HepG2 (cell line): ENCODE data around the gene CAMK2G. TPM values are rescaled to one million over a fixed set of nuclear protein-coding genes. Genes with fewer than 3 reads are reported as not detected.
A peak's percentile ranks its signal among the peaks of the same experiment; 100 is the strongest.

Experiments
- CCDC6 ChIP-seq: sonication (generic); formaldehyde crosslinking; IDR thresholded peaks from 2 replicates; pipeline ENCODE4 v1.8.1; 2022; ENCODE audit warnings: mild to moderate bottlenecking, missing genetic modification reagents, moderate library complexity
- ELF3 ChIP-seq: IDR thresholded peaks from 2 replicates; pipeline ENCODE4 v1.6.1; 2016; ENCODE audit warnings: missing genetic modification reagents, missing compliant biosample characterization
- FOXO1 ChIP-seq: sonication (generic); formaldehyde crosslinking; IDR thresholded peaks from 2 replicates; pipeline ENCODE4 v1.4.0; 2020; ENCODE audit warnings: missing genetic modification reagents
- GATAD1 ChIP-seq: IDR thresholded peaks from 2 replicates; pipeline ENCODE4 v1.6.1; 2016; ENCODE audit warnings: missing genetic modification reagents, missing compliant biosample characterization
- IRX3 ChIP-seq: sonication (generic); formaldehyde crosslinking; IDR thresholded peaks from 2 replicates; pipeline ENCODE4 v1.8.1; 2023; ENCODE audit warnings: mild to moderate bottlenecking, low read depth, missing genetic modification reagents, borderline replicate concordance
- MEIS1 ChIP-seq: sonication (generic); formaldehyde crosslinking; IDR thresholded peaks from 2 replicates; pipeline ENCODE4 v1.9.0; 2021; ENCODE audit warnings: mild to moderate bottlenecking, missing genetic modification reagents, moderate library complexity, borderline replicate concordance
- MEIS2 ChIP-seq: sonication (generic); formaldehyde crosslinking; IDR thresholded peaks from 2 replicates; pipeline ENCODE4 v1.9.0; 2021; ENCODE audit warnings: mild to moderate bottlenecking, missing genetic modification reagents
- SP5 ChIP-seq: IDR thresholded peaks from 2 replicates; pipeline ENCODE4 v1.6.1; 2016; ENCODE audit warnings: low read depth, borderline replicate concordance
- ZNF224 ChIP-seq: sonication (generic); formaldehyde crosslinking; IDR thresholded peaks from 2 replicates; pipeline ENCODE4 v1.5.0; 2020; ENCODE audit warnings: mild to moderate bottlenecking, missing genetic modification reagents
- ZNF331 ChIP-seq: sonication (generic); formaldehyde crosslinking; IDR thresholded peaks from 2 replicates; pipeline ENCODE4 v1.4.0; 2020; ENCODE audit warnings: missing genetic modification reagents
- ZNF720 ChIP-seq: sonication (generic); formaldehyde crosslinking; IDR thresholded peaks from 2 replicates; pipeline ENCODE4 v1.4.0; 2020; ENCODE audit warnings: missing genetic modification reagents
- ZNF878 ChIP-seq: sonication (generic); formaldehyde crosslinking; IDR thresholded peaks from 2 replicates; pipeline ENCODE4 v1.8.1; 2023; ENCODE audit warnings: mild to moderate bottlenecking, missing genetic modification reagents, moderate library complexity
- ZSCAN21 ChIP-seq: sonication (generic); formaldehyde crosslinking; IDR thresholded peaks from 2 replicates; pipeline ENCODE4 v1.8.0; 2022; ENCODE audit warnings: mild to moderate bottlenecking, missing genetic modification reagents, moderate library complexity, borderline replicate concordance
- polyA plus RNA-seq, 8 experiments: library from polyadenylated mRNA; depleted of rRNA in 3 of 8; stranded (reverse) in 7 of 8; unstranded in 1 of 8; fragments of >200 nt; fragmentation: Illumina TruSeq in 4 of 8; extraction: Trizol in 4 of 8; gene quantifications; 2 replicates each; pipeline versions ENCODE4 v1.2.1 to v1.2.3, GENCODE V29; 2011 to 2016; ENCODE audit warnings: low read depth in 4 of 8, missing spikeins in 1 of 8, mixed read lengths in 1 of 8; ENCODE audit not compliant: insufficient read depth in 1 of 8
- total RNA-seq, 5 experiments: library from RNA; depleted of rRNA; stranded (reverse); fragments of >200 nt; fragmentation: Illumina TruSeq; extraction: Trizol; gene quantifications; 2 replicates each; pipeline ENCODE4 v1.2.3, GENCODE V29; 2016; ENCODE audit warnings: low read depth in 1 of 5
- TF ChIP-seq, protein P1 (sequence below): sonication (generic); formaldehyde crosslinking; IDR thresholded peaks from 2 replicates; pipeline ENCODE4 v1.4.0; 2020; ENCODE audit warnings: low read depth, missing genetic modification reagents
- TF ChIP-seq, protein P2 (sequence below): IDR thresholded peaks from 2 replicates; pipeline ENCODE4 v1.4.0; 2020; ENCODE audit warnings: mild to moderate bottlenecking, missing genetic modification reagents
- TF ChIP-seq, protein P3 (sequence below): sonication (generic); formaldehyde crosslinking; IDR thresholded peaks from 2 replicates; pipeline ENCODE4 v1.8.1; 2023; ENCODE audit warnings: mild to moderate bottlenecking, moderate library complexity, missing genetic modification reagents
- TF ChIP-seq, protein P4 (sequence below): IDR thresholded peaks from 2 replicates; pipeline ENCODE4 v1.6.1; 2012; ENCODE audit warnings: low read depth, low read length, improper control_type of control experiment
- TF ChIP-seq, protein P5 (sequence below): sonication (generic); formaldehyde crosslinking; IDR thresholded peaks from 2 replicates; pipeline ENCODE4 v1.5.0; 2020; ENCODE audit warnings: missing genetic modification reagents

Gene CAMK2G
- total and polyA plus RNA-seq, 2 of the 13 experiments (the other 11 are each of a cell fraction or from before 2014, with no cell fraction given), result 15.9 to 18.8 TPM

DNA sequence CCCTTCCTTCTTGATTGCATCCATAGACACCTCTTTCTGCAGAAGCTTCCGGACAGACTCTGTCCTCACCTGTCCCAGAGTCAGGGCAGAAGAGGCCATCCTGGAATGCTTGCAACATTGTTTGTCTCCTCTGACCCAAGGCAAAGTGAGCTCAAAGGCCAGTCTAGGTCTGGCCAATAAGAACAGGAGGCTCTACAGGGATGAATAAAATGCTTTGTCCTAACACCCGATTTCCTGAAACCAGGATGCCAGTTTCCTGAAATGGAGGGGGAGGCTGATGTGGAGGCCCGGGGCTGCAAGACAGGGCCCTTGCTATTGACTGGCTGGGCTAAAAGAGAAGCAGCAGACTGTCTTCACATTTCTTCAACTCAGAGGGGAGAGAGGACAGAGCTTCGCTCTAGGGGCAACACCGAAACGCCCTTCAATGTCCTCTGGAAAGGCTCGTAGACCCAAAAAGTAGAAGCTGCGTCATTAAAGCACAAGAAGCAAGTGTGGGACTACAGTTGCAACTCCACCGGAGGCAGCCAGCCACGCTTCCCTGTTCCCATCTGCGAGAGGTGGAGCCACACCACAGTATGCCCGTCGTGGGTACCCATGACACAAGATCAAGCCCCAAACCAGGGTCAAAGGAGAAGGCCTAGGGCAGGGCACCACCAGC, 33.8 kb downstream of the CAMK2G start (continued):
- no peak for TF ChIP-seq ZNF224 (CRISPR knock-in tag)
- TF ChIP-seq GATAD1 (CRISPR knock-in tag), result peak; percentile 54; the same call in 1 of the 2 replicates
- TF ChIP-seq ELF3 (CRISPR knock-in tag), result peak; percentile 97
- TF ChIP-seq ZNF720 (CRISPR knock-in tag), result no peak
- TF ChIP-seq, protein P1, sequence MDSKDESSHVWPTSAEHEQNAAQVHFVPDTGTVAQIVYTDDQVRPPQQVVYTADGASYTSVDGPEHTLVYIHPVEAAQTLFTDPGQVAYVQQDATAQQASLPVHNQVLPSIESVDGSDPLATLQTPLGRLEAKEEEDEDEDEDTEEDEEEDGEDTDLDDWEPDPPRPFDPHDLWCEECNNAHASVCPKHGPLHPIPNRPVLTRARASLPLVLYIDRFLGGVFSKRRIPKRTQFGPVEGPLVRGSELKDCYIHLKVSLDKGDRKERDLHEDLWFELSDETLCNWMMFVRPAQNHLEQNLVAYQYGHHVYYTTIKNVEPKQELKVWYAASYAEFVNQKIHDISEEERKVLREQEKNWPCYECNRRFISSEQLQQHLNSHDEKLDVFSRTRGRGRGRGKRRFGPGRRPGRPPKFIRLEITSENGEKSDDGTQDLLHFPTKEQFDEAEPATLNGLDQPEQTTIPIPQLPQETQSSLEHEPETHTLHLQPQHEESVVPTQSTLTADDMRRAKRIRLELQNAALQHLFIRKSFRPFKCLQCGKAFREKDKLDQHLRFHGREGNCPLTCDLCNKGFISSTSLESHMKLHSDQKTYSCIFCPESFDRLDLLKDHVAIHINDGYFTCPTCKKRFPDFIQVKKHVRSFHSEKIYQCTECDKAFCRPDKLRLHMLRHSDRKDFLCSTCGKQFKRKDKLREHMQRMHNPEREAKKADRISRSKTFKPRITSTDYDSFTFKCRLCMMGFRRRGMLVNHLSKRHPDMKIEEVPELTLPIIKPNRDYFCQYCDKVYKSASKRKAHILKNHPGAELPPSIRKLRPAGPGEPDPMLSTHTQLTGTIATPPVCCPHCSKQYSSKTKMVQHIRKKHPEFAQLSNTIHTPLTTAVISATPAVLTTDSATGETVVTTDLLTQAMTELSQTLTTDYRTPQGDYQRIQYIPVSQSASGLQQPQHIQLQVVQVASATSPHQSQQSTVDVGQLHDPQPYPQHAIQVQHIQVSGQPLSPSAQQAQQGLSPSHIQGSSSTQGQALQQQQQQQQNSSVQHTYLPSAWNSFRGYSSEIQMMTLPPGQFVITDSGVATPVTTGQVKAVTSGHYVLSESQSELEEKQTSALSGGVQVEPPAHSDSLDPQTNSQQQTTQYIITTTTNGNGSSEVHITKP, result peak; percentile 91
- TF ChIP-seq, protein P2, sequence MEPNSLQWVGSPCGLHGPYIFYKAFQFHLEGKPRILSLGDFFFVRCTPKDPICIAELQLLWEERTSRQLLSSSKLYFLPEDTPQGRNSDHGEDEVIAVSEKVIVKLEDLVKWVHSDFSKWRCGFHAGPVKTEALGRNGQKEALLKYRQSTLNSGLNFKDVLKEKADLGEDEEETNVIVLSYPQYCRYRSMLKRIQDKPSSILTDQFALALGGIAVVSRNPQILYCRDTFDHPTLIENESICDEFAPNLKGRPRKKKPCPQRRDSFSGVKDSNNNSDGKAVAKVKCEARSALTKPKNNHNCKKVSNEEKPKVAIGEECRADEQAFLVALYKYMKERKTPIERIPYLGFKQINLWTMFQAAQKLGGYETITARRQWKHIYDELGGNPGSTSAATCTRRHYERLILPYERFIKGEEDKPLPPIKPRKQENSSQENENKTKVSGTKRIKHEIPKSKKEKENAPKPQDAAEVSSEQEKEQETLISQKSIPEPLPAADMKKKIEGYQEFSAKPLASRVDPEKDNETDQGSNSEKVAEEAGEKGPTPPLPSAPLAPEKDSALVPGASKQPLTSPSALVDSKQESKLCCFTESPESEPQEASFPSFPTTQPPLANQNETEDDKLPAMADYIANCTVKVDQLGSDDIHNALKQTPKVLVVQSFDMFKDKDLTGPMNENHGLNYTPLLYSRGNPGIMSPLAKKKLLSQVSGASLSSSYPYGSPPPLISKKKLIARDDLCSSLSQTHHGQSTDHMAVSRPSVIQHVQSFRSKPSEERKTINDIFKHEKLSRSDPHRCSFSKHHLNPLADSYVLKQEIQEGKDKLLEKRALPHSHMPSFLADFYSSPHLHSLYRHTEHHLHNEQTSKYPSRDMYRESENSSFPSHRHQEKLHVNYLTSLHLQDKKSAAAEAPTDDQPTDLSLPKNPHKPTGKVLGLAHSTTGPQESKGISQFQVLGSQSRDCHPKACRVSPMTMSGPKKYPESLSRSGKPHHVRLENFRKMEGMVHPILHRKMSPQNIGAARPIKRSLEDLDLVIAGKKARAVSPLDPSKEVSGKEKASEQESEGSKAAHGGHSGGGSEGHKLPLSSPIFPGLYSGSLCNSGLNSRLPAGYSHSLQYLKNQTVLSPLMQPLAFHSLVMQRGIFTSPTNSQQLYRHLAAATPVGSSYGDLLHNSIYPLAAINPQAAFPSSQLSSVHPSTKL (CRISPR knock-in tag), result peak; percentile 87
- no peak for TF ChIP-seq ZSCAN21 (CRISPR knock-in tag)
- TF ChIP-seq ZNF331, result peak; percentile 18; the same call in 1 of the 2 replicates
- TF ChIP-seq SP5 (CRISPR knock-in tag), result peak; percentile 17; the same call in 1 of the 2 replicates
- 0 out of 2 replicates have a peak, but pooled peaks have one; percentile 47 for TF ChIP-seq MEIS1 (CRISPR knock-in tag)
- TF ChIP-seq, protein P3, sequence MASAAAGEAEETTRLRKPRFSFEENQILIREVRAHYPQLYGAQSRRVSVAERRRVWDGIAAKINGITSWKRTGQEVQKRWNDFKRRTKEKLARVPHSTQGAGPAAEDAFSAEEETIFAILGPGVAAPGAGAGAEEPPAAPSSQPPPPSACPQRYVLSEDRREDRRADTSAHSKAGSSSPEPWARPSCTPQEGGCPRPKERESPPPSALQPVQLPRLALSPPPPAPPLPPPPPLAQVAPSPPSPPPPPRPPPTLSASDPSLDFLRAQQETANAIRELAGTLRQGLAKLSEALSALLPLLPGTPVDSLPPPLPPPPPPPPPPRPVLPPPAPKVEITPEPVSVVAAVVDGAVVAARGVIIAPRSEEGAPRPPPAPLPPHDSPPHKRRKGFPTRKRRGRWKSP (CRISPR knock-in tag), result peak; percentile 38; the same call in 1 of the 2 replicates
- TF ChIP-seq, protein P4, sequence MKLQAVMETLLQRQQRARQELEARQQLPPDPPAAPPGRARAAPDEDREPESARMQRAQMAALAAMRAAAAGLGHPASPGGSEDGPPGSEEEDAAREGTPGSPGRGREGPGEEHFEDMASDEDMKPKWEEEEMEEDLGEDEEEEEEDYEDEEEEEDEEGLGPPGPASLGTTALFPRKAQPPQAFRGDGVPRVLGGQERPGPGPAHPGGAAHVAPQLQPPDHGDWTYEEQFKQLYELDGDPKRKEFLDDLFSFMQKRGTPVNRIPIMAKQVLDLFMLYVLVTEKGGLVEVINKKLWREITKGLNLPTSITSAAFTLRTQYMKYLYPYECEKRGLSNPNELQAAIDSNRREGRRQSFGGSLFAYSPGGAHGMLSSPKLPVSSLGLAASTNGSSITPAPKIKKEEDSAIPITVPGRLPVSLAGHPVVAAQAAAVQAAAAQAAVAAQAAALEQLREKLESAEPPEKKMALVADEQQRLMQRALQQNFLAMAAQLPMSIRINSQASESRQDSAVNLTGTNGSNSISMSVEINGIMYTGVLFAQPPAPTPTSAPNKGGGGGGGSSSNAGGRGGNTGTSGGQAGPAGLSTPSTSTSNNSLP, result peak; percentile 54; the same call in 1 of the 2 replicates
- peak; percentile 83 for TF ChIP-seq FOXO1 (CRISPR knock-in tag)
- peak; percentile 30; the same call in 1 of the 2 replicates for TF ChIP-seq CCDC6 (CRISPR knock-in tag)
- TF ChIP-seq MEIS2, result peak; percentile 83
- TF ChIP-seq, protein P5, sequence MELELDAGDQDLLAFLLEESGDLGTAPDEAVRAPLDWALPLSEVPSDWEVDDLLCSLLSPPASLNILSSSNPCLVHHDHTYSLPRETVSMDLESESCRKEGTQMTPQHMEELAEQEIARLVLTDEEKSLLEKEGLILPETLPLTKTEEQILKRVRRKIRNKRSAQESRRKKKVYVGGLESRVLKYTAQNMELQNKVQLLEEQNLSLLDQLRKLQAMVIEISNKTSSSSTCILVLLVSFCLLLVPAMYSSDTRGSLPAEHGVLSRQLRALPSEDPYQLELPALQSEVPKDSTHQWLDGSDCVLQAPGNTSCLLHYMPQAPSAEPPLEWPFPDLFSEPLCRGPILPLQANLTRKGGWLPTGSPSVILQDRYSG (CRISPR knock-in tag), result 0 out of 2 replicates have a peak, but pooled peaks have one; percentile 53
- no peak for TF ChIP-seq ZNF878 (CRISPR knock-in tag)
- TF ChIP-seq IRX3 (CRISPR knock-in tag), result no peak
